Panc1 (cell line): ENCODE data around the gene LHPP. TPM values are rescaled to one million over a fixed set of nuclear protein-coding genes. Genes with fewer than 3 reads are reported as not detected.

Source experiments
- ATAC-seq: fragments of 200-7000 bp; cut with Tn5 transposase; 2 replicates; pipeline ENCODE4 v1.9.1; 2020; ENCODE audit warnings: mild to moderate bottlenecking, moderate library complexity
- BruUV-seq: library from RNA; stranded (reverse); fragments of 400-500 nt; replicated peaks from 2 replicates; lab custom pipeline; 2021; lab: Mats Ljungman, UMichigan
- CTCF ChIA-PET: fragments of 300-600 bp; sonication (Branson Sonifier 250); formaldehyde crosslinking; loops from one replicate; lab custom pipeline; 2022; ENCODE audit warnings: antibody characterized with exemption; lab: Charles Lee
- POLR2A ChIA-PET: fragments of 300-600 bp; sonication (Branson Sonifier 250); formaldehyde crosslinking; loops from one replicate; lab custom pipeline; 2022; ENCODE audit warnings: antibody characterized with exemption; lab: Charles Lee
- DNase-seq: peaks from one replicate; pipeline ENCODE4 v3.0.0-alpha.2; 2010; ENCODE audit warnings: low read depth, low spot score
- H3K27ac ChIP-seq: 2 replicates; pipeline ENCODE4 v1.5.1; 2011; ENCODE audit warnings: mild to moderate bottlenecking, low read length, inconsistent platforms
- H3K27me3 ChIP-seq: fragments of 200-500 bp; sonication (Bioruptor generic); 2 replicates; pipeline ENCODE4 v1.6.0; 2014; ENCODE audit warnings: low read length, inconsistent platforms; ENCODE audit not compliant: control insufficient read depth, insufficient read depth
- H3K36me3 ChIP-seq: fragments of 200-500 bp; sonication (Bioruptor generic); 2 replicates; pipeline ENCODE4 v1.5.1; 2014; ENCODE audit warnings: inconsistent platforms, mild to moderate bottlenecking, low read length, moderate library complexity; ENCODE audit not compliant: control insufficient read depth, insufficient read depth
- H3K4me1 ChIP-seq: 2 replicates; pipeline ENCODE4 v1.5.1; 2011; ENCODE audit warnings: inconsistent platforms, mild to moderate bottlenecking, low read length, moderate library complexity; ENCODE audit not compliant: control insufficient read depth, insufficient read depth
- H3K4me3 ChIP-seq, 2 experiments: 2 replicates each; pipeline ENCODE4 v1.5.1; 2011 to 2012; ENCODE audit warnings: low read depth in 2 of 2, low read length in 2 of 2, mild to moderate bottlenecking in 2 of 2, inconsistent platforms in 1 of 2, moderate library complexity in 1 of 2
- H3K9me3 ChIP-seq: fragments of 200-500 bp; sonication (Bioruptor generic); 2 replicates; pipeline ENCODE4 v1.5.1; 2014; ENCODE audit warnings: low read depth, mild to moderate bottlenecking, inconsistent platforms, low read length, moderate library complexity; ENCODE audit not compliant: control insufficient read depth, insufficient read depth
- CTCF ChIP-seq: fragments of 450-650 bp; IDR thresholded peaks from 2 replicates; pipeline ENCODE4 v1.5.1; 2017; ENCODE audit warnings: mild to moderate bottlenecking
- POLR2AphosphoS5 ChIP-seq: IDR thresholded peaks from 2 replicates; pipeline ENCODE4 v1.6.1; 2012; ENCODE audit warnings: mild to moderate bottlenecking, low read depth, low read length, moderate library complexity
- REST ChIP-seq, 2 experiments: IDR thresholded peaks; 2 replicates each; pipeline ENCODE4 v1.6.1; 2011 to 2012; ENCODE audit warnings: low read depth in 2 of 2, control low read depth in 1 of 2, low read length in 1 of 2, mild to moderate bottlenecking in 1 of 2, moderate library complexity in 1 of 2; ENCODE audit not compliant: insufficient read depth in 1 of 2
- SIN3A ChIP-seq: IDR thresholded peaks from 2 replicates; pipeline ENCODE4 v1.6.1; 2012; ENCODE audit warnings: low read depth, mild to moderate bottlenecking, low read length, moderate library complexity, borderline replicate concordance; ENCODE audit not compliant: insufficient read depth
- TCF7L2 ChIP-seq: IDR thresholded peaks from 2 replicates; pipeline ENCODE4 v1.6.1; 2011; ENCODE audit warnings: mild to moderate bottlenecking, low read depth, low read length, inconsistent platforms
- in situ Hi-C: cut with HindIII; loops from 2 replicates; pipeline ENCODE4 v1.10.0; 2016; ENCODE audit warnings: low sequenced_read_pairs, low pct_unique_long_range_greater_than_20kb
- intact Hi-C: fragments of 100-400 bp; cut with micrococcal nuclease; formaldehyde crosslinking; loops from one replicate; pipeline ENCODE4 v1.10.0; 2022; ENCODE audit not compliant: unreplicated experiment
- total RNA-seq: library from RNA; stranded (reverse); gene quantifications from one replicate; pipeline ENCODE4 v1.2.1, GENCODE V29; 2021; ENCODE audit not compliant: unreplicated experiment

The LHPP gene
- total RNA-seq, 1 experiment from 2014 or later, result 15.0 TPM

- in situ Hi-C loops, result no loop called here
Observed at GRCh38 chr10:124477614-124478363, 16.2 kb downstream of the LHPP start.

GRCh38 chr10:124478515-124478914, 16.9 kb downstream of the LHPP start:
- H3K9me3 ChIP-seq, result no peaks in the 10 kb centered on the region
- CTCF ChIA-PET, result no interaction called here
- BruUV-seq, result no TSS peak
- H3K27ac ChIP-seq, result no peak overlapping the region
- POLR2A ChIA-PET, result no interaction called here
- no peak for TF ChIP-seq SIN3A
- TF ChIP-seq POLR2AphosphoS5, result no peak
- no peak for TF ChIP-seq TCF7L2
- no peak for TF ChIP-seq CTCF
- no peak for TF ChIP-seq REST (IDR thresholded peaks at IDR 0.05; ENCODE audit: insufficient read depth in 1 of 2, low read depth in 2 of 2, low read length in 1 of 2)
- intact Hi-C loops, result no loop called here
- no peaks in the 10 kb centered on the region for H3K36me3 ChIP-seq
- no peaks in the 10 kb centered on the region for H3K27me3 ChIP-seq
- no peak for ATAC-seq
- in situ Hi-C loops, result no loop called here
- H3K4me1 ChIP-seq, result peaks cover 3% of the 10 kb centered on the region; the same call in 1 of the 2 replicates
- no peak overlapping the region for H3K4me3 ChIP-seq
- DNase-seq, result no peak

More at GRCh38 chr10:124477614-124478363, 16.2 kb downstream of the LHPP start:
- no peak for DNase-seq
- H3K9me3 ChIP-seq, result no peaks in the 10 kb centered on the region
- ATAC-seq, result peak; percentile 39; the same call in 1 of the 2 replicates
- peaks cover 3% of the 10 kb centered on the region; the same call in 1 of the 2 replicates for H3K4me1 ChIP-seq
- H3K27ac ChIP-seq, result no peak overlapping the region
- ChIA-PET POLR2A (no interaction called here), CTCF (no interaction called here)
- H3K36me3 ChIP-seq, result no peaks in the 10 kb centered on the region
- no peak overlapping the region for H3K4me3 ChIP-seq
- no TSS peak for BruUV-seq
- intact Hi-C loops, result no loop called here
- no peak for TF ChIP-seq TCF7L2
- no peak for TF ChIP-seq CTCF
- no peak for TF ChIP-seq SIN3A
- no peak for TF ChIP-seq REST (IDR thresholded peaks at IDR 0.05; ENCODE audit: insufficient read depth in 1 of 2, low read depth in 2 of 2, low read length in 1 of 2)
- no peak for TF ChIP-seq POLR2AphosphoS5
- H3K27me3 ChIP-seq, result no peaks in the 10 kb centered on the region
